ENCODE measurements around the gene GBX1. TPM values are rescaled to one million over a fixed set of nuclear protein-coding genes. Genes with fewer than 3 reads are reported as not detected.

The GBX1 gene
- polyA plus RNA-seq, 1 donor (not counting 4 experiments of a cell fraction or from before 2014, with no cell fraction given), result not detected

GRCh38 chr7:151152643-151153513, 14.6 kb downstream of the GBX1 start:
- dilution Hi-C loops (cut with MboI; ENCODE audit: extremely low pct_ligation_motif_present, low sequenced_read_pairs), result no loop called here
- no peaks in the 10 kb centered on the region for H3K36me3 ChIP-seq (ENCODE audit: control insufficient read depth in 2 of 2, extremely low read depth in 1 of 2, insufficient read depth in 2 of 2, low read length in 2 of 2)
- H3K79me2 ChIP-seq (ENCODE audit: control insufficient read depth, insufficient read depth, low read length), result no peaks in the 10 kb centered on the region
- peaks cover 35% of the 10 kb centered on the region for H3K27me3 ChIP-seq (ENCODE audit: control insufficient read depth, extremely low read depth, insufficient read depth, low read length)
- H2AFZ ChIP-seq (ENCODE audit: control insufficient read depth, low read length), result no peak overlapping the region
- no peak overlapping the region for H3K9ac ChIP-seq (ENCODE audit: control insufficient read depth, extremely low read depth, insufficient read depth, low read length)
- no peak overlapping the region for H3K27ac ChIP-seq (ENCODE audit: control insufficient read depth, insufficient read depth, low read length)
- TF ChIP-seq EZH2 (IDR thresholded peaks at IDR 0.05; ENCODE audit: low read length) (no peak), CTCF (optimal IDR thresholded peaks at IDR 0.05 in 1 of 3, IDR thresholded peaks at IDR 0.05 in 1 of 3, conservative IDR thresholded peaks at IDR 0.05 in 1 of 3; ENCODE audit: extremely low read depth in 1 of 3, insufficient read depth in 2 of 3, low read length in 3 of 3) (no peak)
- H3K4me3 ChIP-seq (ENCODE audit: control insufficient read depth in 2 of 3, extremely low read depth in 1 of 3, insufficient read depth in 2 of 3, low read depth in 1 of 3, low read length in 3 of 3), result no peak overlapping the region
- no peaks in the 10 kb centered on the region for H4K20me1 ChIP-seq (ENCODE audit: control insufficient read depth, extremely low read depth, insufficient read depth, low read length)
- no peaks in the 10 kb centered on the region for H3K4me1 ChIP-seq (ENCODE audit: control insufficient read depth, extremely low read depth, insufficient read depth, low read length)
- FAIRE-seq, result no peak
- no peak overlapping the region for H3K4me2 ChIP-seq (ENCODE audit: control insufficient read depth, extremely low read depth, insufficient read depth, low read depth, low read length)
- H3K9me3 ChIP-seq (ENCODE audit: control insufficient read depth, low read depth, low read length), result no peaks in the 10 kb centered on the region
- no peaks in the 10 kb centered on the region for H3K9me1 ChIP-seq (ENCODE audit: control insufficient read depth, extremely low read depth, insufficient read depth, low read length)
- DNase-seq (ENCODE audit: low read depth, low spot score), result no peak

GRCh38 chr7:151150388-151150787, 17.1 kb downstream of the GBX1 start:
- Histone ChIP-seq H2AFZ (ENCODE audit: control insufficient read depth, low read length) (no peak overlapping the region), H3K9me1 (ENCODE audit: control insufficient read depth, extremely low read depth, insufficient read depth, low read length) (no peaks in the 10 kb centered on the region), H3K4me1 (ENCODE audit: control insufficient read depth, extremely low read depth, insufficient read depth, low read length) (no peaks in the 10 kb centered on the region), H3K27me3 (ENCODE audit: control insufficient read depth, extremely low read depth, insufficient read depth, low read length) (peaks cover 35% of the 10 kb centered on the region), H4K20me1 (ENCODE audit: control insufficient read depth, extremely low read depth, insufficient read depth, low read length) (no peaks in the 10 kb centered on the region), H3K4me3 (ENCODE audit: control insufficient read depth in 2 of 3, extremely low read depth in 1 of 3, insufficient read depth in 2 of 3, low read depth in 1 of 3, low read length in 3 of 3) (no peak overlapping the region), H3K27ac (ENCODE audit: control insufficient read depth, insufficient read depth, low read length) (no peak overlapping the region), H3K79me2 (ENCODE audit: control insufficient read depth, insufficient read depth, low read length) (no peaks in the 10 kb centered on the region), H3K36me3 (ENCODE audit: control insufficient read depth in 2 of 2, extremely low read depth in 1 of 2, insufficient read depth in 2 of 2, low read length in 2 of 2) (peaks cover 0 to 2% of the 10 kb centered on the region in 2 experiments), H3K9me3 (ENCODE audit: control insufficient read depth, low read depth, low read length) (no peaks in the 10 kb centered on the region), H3K4me2 (ENCODE audit: control insufficient read depth, extremely low read depth, insufficient read depth, low read depth, low read length) (no peak overlapping the region), H3K9ac (ENCODE audit: control insufficient read depth, extremely low read depth, insufficient read depth, low read length) (no peak overlapping the region)
- TF ChIP-seq EZH2 (IDR thresholded peaks at IDR 0.05; ENCODE audit: low read length) (no peak), CTCF (optimal IDR thresholded peaks at IDR 0.05 in 1 of 3, IDR thresholded peaks at IDR 0.05 in 1 of 3, conservative IDR thresholded peaks at IDR 0.05 in 1 of 3; ENCODE audit: extremely low read depth in 1 of 3, insufficient read depth in 2 of 3, low read length in 3 of 3) (no peak)
- DNase-seq (ENCODE audit: low read depth, low spot score) (no peak), FAIRE-seq (no peak)
- dilution Hi-C loops (cut with MboI; ENCODE audit: extremely low pct_ligation_motif_present, low sequenced_read_pairs), result no loop called here
